Epithelial cell of prostate (primary cell): Measurements from ENCODE around the gene AGRN.

Experiments
- DNase-seq: peaks from one replicate; pipeline ENCODE4 v3.0.0-alpha.2; 2011; ENCODE audit warnings: low read depth, low spot score
- H3K27ac ChIP-seq: fragments of 450-650 bp; 2 replicates; pipeline ENCODE4 v1.5.1; 2017; ENCODE audit warnings: mild to moderate bottlenecking

Gene AGRN

DNA sequence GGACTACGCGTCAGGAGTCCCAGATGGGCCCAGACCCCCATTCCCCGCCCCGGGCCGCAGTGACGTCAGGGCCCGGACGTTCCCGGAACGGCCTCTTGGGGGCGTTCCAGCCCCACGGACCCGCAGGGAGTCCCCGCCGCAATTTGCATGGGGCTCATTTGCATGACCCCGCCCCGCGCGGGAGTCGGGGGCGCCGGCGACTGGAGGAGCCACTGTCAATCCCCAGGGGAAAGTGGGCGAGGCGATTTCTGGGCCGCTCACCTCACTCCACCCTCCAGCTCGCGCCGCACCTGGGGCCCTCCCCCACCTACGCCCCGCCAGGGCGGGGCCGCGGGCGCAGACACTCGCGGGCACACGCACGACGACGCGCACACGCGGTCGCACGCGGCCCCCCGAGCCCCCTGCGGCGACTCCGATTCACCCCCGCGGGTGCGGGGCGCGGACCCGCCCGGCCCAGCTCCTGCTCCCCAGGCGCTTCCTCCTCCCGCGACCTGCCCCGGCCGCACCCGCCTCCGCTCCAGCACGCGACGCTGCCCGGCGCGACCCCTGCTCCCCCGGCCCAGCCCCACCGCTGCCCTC, 13.2 kb downstream of the AGRN start:
- no peak overlapping the region for H3K27ac ChIP-seq
- peak; percentile 52 for DNase-seq

DNA sequence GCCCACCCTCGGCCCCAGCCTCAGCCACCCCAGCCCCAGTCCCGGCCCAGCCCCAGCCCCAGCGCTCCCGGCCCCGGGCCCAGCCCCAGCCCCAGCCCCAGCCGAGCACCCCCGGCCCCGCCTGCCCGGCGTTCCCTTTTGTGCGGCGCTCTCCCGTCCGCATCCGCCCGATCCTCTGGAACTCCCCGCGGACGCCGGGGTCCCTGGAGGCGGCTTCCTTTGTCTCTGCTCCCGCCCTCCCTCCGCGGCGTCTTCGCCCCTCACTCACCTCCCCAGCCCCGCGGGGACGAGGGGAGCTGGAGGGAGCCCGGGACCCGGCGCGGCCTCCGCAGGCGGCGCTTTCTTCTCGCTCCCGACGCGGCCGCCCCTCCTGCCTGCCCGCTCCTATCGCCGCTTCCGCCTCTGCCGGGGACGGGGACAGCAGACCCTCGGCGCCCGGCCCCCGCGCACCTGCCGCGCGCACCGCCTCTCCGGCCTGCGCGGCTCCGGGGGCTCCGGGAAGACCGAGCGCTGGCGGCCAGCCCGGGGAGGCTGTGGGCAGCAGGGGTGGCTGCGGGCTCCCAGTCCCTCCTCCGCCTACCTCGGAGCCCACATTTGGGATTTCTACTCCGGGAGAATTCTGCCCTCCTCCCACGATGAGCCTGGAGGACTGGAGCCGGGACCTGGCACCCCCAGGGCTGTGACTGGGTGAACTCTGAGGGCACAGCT, 14.0 kb downstream of the AGRN start:
- DNase-seq = no peak
- no peak overlapping the region for H3K27ac ChIP-seq

DNA sequence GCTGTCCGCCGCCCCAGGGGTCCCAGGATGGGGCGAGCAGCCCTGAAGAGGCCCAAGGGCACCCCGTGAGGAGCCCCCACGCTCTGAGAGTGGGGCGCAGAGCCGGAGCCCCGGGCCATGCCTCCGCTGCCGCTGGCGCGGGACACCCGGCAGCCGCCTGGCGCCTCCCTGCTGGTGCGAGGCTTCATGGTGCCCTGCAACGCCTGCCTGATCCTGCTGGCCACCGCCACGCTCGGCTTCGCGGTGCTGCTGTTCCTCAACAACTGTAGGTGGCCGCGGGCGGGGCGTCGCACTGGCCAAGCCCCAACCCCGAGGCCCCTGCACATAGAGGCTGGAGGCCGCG, 14.5 kb downstream of the AGRN start:
- no peak for DNase-seq
- no peak overlapping the region for H3K27ac ChIP-seq

DNA sequence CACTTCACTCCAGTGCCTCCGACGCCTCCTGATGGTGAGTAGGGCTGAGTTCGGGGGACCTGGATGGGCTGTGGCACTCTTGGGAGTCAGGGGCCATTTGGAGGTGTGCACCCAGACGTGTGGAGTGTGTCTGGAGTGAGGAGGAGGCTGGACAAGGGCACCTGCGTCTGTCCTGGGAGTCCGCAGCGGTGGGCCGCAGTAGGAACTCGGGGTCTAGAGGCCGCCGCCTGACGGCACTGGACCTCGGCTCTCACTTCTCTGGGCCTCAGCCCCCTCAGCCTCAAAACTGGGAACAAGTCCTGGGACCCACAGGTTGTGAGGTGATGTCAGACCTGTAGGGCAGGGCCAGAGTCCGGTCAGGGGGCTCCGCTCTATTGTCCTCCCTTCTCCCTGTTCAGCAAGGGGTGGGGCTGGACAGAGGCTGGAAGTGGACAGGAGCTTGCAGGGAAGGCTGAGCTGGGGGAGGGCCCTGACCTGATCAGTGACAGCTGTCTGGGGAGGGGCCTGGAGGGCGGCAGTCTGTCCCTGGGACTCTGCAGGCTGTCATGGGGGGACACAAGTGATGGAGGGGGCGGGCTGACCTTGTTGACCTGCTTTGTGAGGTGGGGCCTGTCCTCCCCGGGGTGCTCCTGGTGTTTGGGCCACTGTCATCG, 15.5 kb downstream of the AGRN start:
- no peak for DNase-seq
- H3K27ac ChIP-seq = no peak overlapping the region

DNA sequence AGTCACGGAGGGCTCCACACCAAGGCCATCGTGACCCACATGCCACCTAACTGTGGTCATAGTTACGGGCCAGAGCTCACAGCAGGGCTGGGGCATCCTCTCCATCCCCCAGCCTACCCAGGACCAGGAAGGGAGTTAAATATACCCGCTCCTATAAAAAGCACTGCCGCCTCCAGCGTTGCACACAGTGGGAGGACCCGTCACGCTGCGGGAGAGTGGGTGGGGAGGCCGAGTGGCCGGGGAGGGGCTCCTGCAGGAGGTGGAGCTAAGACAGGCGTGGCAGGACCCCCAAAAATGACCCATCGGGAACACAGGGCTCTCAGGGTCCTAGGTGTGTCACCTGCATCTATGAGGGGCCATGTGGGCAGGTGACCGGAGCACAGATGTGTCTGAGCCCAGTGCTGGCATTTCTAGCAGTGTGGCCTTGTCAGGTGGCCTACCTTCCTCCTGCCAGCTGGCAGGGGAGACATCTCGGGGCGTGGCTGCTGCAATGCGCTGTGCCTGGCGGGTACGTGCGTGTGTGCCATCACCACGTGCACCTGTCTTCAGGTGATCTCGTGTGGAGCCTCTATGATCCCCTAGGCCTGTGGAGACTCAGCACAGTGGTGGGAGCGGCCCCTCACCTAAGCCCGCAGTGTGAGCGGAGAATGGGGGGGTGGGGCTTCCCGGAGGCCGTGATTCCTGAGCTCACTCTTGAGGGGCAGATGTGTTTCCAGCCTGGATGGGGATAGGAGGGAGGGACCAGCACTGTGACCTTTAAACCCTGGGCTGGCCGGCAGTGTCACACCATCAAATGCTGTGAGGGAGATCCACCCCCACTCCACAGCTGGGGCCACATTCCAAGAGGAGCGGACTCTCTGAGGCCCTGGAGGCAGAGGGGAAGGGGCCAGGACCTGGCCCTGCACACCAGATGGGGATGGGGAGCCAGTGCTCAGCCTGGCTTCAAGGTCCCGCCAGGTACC, 17.7 kb downstream of the AGRN start:
- H3K27ac ChIP-seq = no peak overlapping the region
- no peak for DNase-seq

- DNase-seq = no peak
- H3K27ac ChIP-seq = no peak overlapping the region
Measured at GRCh38 chr1:1038694-1039093, 18.8 kb downstream of the AGRN start.

GRCh38 chr1:1039145-1039910, 19.4 kb downstream of the AGRN start:
- no peak for DNase-seq
- H3K27ac ChIP-seq = no peak overlapping the region

DNA sequence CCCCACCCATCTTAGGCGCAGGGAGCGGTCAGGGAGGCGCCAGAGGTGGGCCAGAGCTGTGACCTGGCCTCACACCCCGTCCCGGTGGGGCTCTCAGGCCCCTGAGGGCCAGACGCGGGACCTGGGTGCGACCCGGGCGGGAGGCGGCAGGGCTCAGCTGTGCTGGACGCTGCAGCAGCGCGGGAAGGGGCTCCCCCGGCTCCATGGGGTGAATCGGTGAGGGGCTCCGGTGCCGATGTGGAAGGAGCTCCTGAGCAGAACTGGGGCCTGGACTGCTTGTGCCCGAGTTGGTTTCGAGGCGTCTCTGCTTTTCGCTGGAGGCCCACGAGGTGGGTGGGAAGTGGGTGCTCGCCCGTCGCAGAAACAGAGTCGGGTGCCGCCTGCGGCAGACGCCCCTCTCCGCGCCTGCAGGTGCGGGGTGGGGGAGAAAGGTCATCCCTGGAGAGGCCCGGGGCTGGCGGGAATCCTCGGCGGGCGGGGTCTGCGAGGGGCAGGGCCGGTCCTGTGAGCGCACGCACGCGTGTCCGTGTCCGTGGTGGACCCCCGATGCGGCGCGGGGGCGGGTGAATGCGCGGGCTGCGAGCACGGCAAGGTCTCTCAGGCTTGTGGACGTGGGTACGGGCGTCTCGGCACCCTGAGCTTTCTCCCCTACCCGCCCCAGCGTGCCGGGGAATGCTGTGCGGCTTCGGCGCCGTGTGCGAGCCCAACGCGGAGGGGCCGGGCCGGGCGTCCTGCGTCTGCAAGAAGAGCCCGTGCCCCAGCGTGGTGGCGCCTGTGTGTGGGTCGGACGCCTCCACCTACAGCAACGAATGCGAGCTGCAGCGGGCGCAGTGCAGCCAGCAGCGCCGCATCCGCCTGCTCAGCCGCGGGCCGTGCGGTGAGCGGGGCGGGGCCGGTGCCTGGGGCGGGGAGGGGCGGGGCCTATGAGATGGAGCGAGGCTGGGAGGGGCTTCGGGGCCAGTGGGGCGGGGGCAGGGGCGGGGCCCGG, 20.4 kb downstream of the AGRN start:
- peak; percentile 66 for DNase-seq
- no peak overlapping the region for H3K27ac ChIP-seq

- DNase-seq = no peak
- H3K27ac ChIP-seq = no peak overlapping the region
Measured at GRCh38 chr1:1041092-1041523, 21.2 kb downstream of the AGRN start.

- no peak for DNase-seq
Measured at GRCh38 chr1:1041873-1042272, 22.0 kb downstream of the AGRN start.

GRCh38 chr1:1042835-1043234, 22.9 kb downstream of the AGRN start:
- DNase-seq = no peak
- H3K27ac ChIP-seq = no peak overlapping the region

More at GRCh38 chr1:1041873-1042272, 22.0 kb downstream of the AGRN start:
- no peak overlapping the region for H3K27ac ChIP-seq

DNA sequence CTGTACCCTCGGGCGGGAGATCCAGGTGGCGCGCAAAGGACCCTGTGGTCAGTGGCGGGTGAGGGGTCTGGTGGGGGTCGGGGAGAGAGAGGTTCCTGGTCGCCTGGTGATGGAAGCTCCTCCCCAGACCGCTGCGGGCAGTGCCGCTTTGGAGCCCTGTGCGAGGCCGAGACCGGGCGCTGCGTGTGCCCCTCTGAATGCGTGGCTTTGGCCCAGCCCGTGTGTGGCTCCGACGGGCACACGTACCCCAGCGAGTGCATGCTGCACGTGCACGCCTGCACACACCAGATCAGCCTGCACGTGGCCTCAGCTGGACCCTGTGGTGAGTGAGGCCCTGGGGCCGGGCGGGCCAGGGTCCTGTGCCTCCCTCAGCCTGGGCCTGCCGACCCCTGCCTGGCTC, 23.5 kb downstream of the AGRN start:
- DNase-seq = no peak
- H3K27ac ChIP-seq = no peak overlapping the region

GRCh38 chr1:1043921-1044320, 24.0 kb downstream of the AGRN start:
- DNase-seq = no peak
- no peak overlapping the region for H3K27ac ChIP-seq

- DNase-seq = no peak
Measured at GRCh38 chr1:1044455-1045078, 24.6 kb downstream of the AGRN start.

DNA sequence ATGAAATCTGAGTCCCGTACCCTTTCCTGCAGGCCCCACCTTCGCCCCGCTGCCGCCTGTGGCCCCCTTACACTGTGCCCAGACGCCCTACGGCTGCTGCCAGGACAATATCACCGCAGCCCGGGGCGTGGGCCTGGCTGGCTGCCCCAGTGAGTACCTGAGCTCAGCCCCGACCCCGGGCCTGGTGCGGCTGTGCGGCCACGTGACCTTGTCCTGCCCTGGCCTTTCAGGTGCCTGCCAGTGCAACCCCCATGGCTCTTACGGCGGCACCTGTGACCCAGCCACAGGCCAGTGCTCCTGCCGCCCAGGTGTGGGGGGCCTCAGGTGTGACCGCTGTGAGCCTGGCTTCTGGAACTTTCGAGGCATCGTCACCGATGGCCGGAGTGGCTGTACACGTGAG, 25.2 kb downstream of the AGRN start:
- no peak overlapping the region for H3K27ac ChIP-seq
- DNase-seq = no peak

More at GRCh38 chr1:1044455-1045078, 24.6 kb downstream of the AGRN start:
- no peak overlapping the region for H3K27ac ChIP-seq

DNA sequence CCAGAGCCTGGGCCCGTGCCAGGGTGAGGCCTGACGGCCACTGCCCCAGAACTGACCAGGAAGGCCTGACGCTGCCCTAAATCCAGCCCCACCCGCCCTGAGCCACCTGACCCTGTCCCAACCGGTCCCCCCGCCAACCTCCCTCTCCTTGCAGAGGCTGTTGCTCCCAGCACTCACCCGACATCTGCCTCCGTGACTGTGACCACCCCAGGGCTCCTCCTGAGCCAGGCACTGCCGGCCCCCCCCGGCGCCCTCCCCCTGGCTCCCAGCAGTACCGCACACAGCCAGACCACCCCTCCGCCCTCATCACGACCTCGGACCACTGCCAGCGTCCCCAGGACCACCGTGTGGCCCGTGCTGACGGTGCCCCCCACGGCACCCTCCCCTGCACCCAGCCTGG, 26.3 kb downstream of the AGRN start:
- H3K27ac ChIP-seq = no peak overlapping the region
- no peak for DNase-seq

DNA sequence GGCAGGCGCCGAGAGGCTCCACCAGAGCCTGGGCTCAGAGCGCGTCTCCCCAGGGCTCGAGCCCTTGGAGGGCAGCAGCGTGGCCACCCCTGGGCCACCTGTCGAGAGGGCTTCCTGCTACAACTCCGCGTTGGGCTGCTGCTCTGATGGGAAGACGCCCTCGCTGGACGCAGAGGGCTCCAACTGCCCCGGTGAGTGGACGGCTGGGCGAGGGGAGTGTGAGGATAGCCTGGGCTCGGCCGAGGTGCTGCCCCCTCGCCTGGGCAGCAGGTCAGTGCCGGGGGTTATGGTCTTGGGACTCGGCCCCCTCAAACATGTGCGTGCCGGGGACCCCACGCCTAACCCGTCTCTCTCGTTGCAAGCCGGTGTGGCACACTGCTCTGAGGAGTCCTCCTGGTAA, 26.8 kb downstream of the AGRN start:
- no peak for DNase-seq
- H3K27ac ChIP-seq = no peak overlapping the region

- no peak overlapping the region for H3K27ac ChIP-seq
- no peak for DNase-seq
Measured at GRCh38 chr1:1047407-1047806, 27.5 kb downstream of the AGRN start.
